Measurements from ENCODE around the gene SLC25A33.

SLC25A33 gene

DNA sequence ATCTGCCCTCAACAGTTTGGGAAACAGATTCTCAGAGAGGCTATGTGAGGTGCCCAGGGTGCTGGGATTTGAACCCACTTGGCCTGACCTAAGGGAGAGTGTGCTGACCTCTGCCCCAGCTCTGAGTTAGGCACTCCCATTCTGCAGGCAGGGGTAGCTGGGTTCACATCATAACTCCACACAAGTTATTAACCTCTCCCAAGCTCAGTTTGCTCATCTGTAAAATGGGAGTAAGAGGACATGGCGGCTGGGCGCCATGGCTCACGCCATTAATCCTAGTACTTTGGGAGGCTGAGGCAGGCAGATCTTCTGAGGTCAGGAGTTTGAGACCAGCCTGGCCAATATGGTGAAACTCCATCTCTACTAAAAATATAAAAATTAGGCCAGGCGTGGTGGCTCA is 8.9 kb upstream of the SLC25A33 start:
- DNase-seq (ENCODE audit: extremely low read depth, low read depth), result no peak
- TF ChIP-seq CTCF (IDR thresholded peaks at IDR 0.05; ENCODE audit: low read depth, low read length), result no peak

DNA sequence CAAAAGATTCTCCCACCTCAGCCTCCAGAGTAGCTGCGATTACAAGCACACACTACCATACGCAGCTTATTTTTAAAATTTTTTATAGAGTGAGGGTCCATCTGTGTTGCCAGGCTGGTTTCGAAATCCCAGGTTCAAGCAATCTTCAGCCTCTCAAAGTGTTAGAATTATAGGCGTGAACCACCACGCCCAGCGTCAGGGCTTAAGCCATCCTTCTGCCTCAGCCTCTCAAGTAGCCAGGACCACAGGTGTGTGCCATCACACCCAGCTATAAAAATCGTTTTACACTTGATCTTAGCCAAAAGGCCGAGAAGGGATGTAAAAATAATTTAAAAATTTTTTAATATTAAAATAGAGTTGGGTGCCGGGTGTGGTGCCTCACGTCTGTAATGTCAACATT is 4.3 kb upstream of the SLC25A33 start:
- DNase-seq (ENCODE audit: extremely low read depth, low read depth), result no peak
- no peak for TF ChIP-seq CTCF (IDR thresholded peaks at IDR 0.05; ENCODE audit: low read depth, low read length)

- TF ChIP-seq CTCF (IDR thresholded peaks at IDR 0.05; ENCODE audit: low read depth, low read length), result no peak
- no peak for DNase-seq (ENCODE audit: extremely low read depth, low read depth)
Measured at GRCh38 chr1:9536301-9536700, 3.0 kb upstream of the SLC25A33 start.

GRCh38 chr1:9537863-9538668 is 1.2 kb upstream of the SLC25A33 start:
- TF ChIP-seq CTCF (IDR thresholded peaks at IDR 0.05; ENCODE audit: low read depth, low read length), result no peak
- no peak for DNase-seq (ENCODE audit: extremely low read depth, low read depth)

- DNase-seq (ENCODE audit: extremely low read depth, low read depth), result no peak
- no peak for TF ChIP-seq CTCF (IDR thresholded peaks at IDR 0.05; ENCODE audit: low read depth, low read length)
Measured at GRCh38 chr1:9538669-9539164, 548 bp upstream of the SLC25A33 start.

DNA sequence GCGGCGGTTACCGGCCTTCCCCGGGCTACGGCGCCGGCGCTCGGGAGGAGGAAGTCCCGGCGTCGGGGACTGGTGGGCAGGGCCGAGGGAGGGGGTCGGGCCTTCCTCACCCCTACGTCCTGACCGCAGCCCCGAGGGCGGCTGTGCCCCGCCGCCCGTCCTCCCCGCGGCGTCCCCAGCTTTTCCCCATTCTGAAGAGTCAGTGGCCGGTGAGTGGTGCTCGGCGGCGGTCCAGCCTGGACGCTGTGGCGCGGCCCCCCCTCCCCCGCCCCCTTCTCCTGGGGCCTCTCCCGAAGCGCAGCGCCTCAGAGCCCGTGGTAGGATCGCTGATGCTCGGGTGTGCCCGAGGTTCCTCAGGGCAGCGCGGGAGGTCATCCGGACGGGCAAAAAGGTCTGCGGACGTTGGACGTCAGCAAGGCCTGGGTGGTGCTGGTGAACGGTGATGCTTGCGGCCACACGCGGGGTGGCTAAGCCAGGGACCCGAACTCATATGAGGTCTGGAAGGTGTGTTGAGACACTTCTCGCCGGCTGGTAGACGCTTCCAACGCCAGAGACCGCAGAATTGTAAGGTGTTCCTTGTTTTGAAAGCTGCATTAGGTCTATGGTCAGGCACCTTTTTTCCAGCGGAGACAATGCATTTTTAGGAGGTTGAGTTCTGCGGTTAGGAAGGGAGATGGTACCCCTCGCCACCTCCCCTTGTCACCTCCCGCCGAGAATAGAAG is 725 bp downstream of the SLC25A33 start:
- DNase-seq (ENCODE audit: extremely low read depth, low read depth), result no peak
- no peak for TF ChIP-seq CTCF (IDR thresholded peaks at IDR 0.05; ENCODE audit: low read depth, low read length)

- no peak for TF ChIP-seq CTCF (IDR thresholded peaks at IDR 0.05; ENCODE audit: low read depth, low read length)
- no peak for DNase-seq (ENCODE audit: extremely low read depth, low read depth)
Measured at GRCh38 chr1:9542430-9542829, 3.2 kb downstream of the SLC25A33 start.
